GM12872 (cell line): Measurements from ENCODE around the gene CALCOCO2.

Experiments
- CTCF ChIP-seq: IDR thresholded peaks from 3 replicates; pipeline ENCODE4 v1.5.1; 2011; ENCODE audit warnings: low read depth, mild to moderate bottlenecking, low read length, moderate library complexity; ENCODE audit not compliant: insufficient read depth

Gene CALCOCO2

GRCh38 chr17:48873696-48874443, 43.0 kb downstream of the CALCOCO2 start:
- TF ChIP-seq CTCF, result no peak

- peak; percentile 97 for TF ChIP-seq CTCF
Observed at GRCh38 chr17:48878920-48879898, 48.4 kb downstream of the CALCOCO2 start.

- no peak for TF ChIP-seq CTCF
Observed at GRCh38 chr17:48882272-48882671, 51.4 kb downstream of the CALCOCO2 start.

GRCh38 chr17:48883171-48883570, 52.3 kb downstream of the CALCOCO2 start:
- TF ChIP-seq CTCF, result no peak

GRCh38 chr17:48890086-48890485, 59.3 kb downstream of the CALCOCO2 start:
- TF ChIP-seq CTCF, result no peak

- no peak for TF ChIP-seq CTCF
Observed at GRCh38 chr17:48892940-48893645, 62.3 kb downstream of the CALCOCO2 start.
